ENCODE measurements around the gene OR13A1.
"Not testable (repeated sequence)": the region's sequence is repeated elsewhere in the genome, so short reads cannot be mapped to it uniquely, and the experiment has no call there.

OR13A1 gene, protein sequence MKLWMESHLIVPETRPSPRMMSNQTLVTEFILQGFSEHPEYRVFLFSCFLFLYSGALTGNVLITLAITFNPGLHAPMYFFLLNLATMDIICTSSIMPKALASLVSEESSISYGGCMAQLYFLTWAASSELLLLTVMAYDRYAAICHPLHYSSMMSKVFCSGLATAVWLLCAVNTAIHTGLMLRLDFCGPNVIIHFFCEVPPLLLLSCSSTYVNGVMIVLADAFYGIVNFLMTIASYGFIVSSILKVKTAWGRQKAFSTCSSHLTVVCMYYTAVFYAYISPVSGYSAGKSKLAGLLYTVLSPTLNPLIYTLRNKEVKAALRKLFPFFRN

DNA sequence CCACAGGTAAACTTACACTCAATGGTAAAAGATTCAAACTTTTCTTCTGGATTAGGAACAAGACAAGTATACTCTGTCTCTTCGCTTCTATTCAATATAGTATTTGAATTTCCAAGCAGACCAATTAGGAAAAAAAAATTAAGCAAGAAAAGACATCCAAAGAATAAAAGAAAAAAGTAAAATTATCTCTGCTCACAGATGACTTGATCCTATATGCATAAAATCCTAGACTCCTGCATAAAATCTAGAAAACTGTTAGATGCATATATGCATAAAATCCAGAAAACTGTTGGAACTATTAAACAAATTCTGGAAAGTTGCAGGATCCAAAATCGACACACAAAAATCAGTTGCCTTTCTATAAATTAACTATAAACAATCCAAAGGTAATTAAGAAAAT is at the start of gene OR13A1:
Gene OR13A1 (minus strand): TSS at position 101 of the 400 bp plus-strand sequence. CDS start 11,186 bp downstream, outside the sequence.
- no peak for DNase-seq

DNA sequence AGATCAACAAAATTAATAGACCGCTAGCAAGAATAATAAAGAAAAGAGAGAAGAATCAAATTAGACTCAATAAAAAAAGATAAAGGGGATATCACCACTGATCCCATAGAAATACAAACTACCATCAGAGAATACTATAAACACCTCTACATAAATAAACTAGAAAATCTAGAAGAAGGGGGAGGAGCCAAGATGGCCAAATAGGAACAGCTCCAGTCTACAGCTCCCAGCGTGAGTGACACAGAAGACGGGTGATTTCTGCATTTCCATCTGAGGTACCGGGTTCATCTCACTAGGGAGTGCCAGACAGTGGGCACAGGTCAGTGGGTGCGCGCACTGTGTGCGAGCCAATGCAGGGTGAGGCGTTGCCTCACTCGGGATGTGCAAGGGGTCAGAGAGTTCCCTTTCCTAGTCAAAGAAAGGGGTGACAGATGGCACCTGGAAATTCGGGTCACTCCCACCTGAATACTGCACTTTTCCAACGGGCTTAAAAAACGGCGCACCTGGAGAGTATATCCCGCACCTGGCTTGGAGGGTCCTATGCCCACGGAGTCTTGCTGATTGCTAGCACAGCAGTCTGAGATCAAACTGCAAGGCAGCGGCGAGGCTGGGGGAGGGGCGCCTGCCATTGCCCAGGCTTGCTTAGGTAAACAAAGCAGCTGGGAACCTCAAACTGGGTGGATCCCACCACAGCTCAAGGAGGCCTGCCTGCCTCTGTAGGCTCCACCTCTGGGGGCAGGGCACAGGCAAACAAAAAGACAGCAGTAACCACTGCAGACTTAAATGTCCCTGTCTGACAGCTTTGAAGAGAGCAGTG is 46.8 kb upstream of the OR13A1 start:
- not testable (repeated sequence) for DNase-seq

DNA sequence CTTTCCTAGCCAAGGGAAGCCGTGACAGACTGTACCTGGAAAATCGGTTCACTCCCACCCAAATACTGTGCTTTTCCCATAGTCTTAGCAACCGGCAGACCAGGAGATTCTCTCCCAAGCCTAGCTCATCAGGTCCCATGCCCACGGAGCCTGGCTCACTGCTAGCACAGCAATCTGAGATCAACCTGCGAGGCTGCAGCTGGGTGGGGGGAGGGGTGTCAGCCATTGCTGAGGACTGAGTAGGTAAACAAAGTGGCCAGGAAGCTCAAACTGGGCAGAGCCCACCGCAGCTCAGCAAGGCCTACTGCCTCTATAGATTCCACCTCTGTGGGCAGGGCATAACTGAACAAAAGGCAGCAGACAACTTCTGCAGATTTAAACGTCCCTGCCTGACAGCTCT is 43.6 kb upstream of the OR13A1 start:
- not testable (repeated sequence) for DNase-seq

DNA sequence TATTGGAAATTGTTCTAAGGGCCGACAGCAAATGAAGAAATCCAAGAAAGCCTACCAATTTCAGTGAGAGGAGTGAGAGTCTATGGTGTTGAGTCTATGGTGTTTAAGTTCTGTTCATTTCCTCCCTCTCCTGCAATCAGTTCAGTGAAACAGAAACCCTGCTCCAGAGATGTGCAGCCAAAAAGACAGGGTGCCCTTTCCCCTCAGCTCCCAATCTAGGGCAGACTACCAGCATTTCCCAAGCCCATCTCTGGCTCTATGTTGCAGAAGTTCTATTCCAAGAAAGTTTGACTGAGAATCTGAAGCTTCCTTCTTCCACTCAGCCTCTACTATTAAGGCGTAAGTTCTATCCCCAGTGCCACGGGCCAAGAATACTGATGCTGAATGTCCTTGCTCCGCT is 40.1 kb upstream of the OR13A1 start:
- DNase-seq, result no peak

DNA sequence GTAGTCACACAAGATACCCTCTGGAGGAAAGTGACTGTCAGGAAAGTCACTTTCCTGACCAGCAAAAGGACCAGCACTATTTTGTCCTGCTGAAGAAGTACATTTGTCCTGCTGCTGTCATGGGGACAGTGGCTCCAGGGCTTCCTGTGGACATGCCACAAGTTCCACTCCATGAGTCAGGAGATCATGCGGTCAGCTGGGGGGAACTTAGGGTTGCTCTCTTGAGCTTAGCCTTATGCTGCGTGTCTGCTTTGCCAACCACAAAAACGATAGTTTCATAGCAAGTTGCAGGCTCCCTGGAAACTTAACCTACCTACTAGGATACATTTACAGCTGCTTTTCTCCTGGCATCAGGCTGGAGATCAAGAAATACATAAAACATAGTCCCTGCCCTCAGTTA is 38.9 kb upstream of the OR13A1 start:
- no peak for DNase-seq

DNA sequence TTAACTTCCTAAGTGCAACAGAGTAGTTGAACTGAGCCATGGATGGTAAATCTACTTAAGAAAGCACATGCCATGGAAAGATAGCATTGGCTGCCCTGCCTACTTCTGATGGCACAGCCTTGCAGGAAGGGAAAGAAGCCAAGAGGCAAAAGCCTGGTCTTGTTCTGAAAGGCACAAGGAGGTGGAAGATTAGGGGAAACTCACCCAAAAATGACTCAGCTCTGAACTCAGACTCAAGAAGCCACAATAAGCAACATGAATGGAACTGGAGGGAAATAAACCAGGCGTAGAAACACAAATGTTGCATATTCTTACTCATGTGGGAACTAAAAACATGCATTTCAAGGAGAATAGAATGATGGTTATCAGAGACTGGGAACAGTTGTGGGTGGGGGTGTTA is 37.8 kb upstream of the OR13A1 start:
- no peak for DNase-seq

DNA sequence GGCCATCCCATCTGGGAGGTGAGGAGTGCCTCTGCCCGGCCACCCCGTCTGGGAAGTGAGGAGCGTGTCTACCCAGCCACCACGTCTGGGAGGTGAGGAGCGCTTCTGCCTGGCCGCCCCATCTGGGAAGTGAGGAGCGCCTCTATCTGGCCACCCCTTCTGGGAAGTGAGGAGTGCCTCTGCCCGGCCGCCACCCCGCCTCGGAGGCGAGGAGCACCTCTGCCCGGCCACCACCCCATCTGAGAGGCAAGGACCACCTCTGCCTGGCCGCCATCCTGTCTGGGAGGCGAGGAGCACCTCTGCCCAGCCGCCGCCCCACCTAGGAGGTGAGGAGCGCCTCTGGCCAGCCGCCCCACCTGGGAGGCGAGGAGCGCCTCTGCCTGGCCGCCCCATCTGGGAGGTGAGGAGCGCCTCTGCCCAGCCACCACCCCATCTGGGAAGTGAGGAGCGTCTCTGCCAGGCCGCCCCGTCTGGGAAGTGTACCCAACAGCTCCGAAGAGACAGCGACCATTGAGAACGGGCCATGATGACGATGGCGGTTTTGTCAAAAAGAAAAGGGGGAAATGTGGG is 32.9 kb upstream of the OR13A1 start:
- DNase-seq, result not testable (repeated sequence)

DNA sequence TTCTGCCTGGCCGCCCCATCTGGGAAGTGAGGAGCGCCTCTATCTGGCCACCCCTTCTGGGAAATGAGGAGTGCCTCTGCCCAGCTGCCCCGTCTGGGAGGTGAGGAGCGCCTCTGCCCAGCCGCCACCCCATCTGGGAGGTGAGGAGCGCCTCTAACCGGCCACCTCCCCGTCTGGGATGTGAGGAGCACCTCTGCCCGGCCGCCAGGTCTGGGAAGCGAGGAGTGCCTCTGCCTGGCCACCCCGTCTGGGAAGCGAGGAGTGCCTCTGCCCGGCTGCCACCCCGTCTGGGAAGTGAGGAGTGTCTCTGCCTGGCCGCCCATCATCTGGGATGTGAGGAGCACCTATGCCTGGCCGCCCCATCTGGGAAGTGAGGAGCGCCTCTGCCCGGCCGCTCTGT is 32.1 kb upstream of the OR13A1 start:
- DNase-seq, result not testable (repeated sequence)

DNA sequence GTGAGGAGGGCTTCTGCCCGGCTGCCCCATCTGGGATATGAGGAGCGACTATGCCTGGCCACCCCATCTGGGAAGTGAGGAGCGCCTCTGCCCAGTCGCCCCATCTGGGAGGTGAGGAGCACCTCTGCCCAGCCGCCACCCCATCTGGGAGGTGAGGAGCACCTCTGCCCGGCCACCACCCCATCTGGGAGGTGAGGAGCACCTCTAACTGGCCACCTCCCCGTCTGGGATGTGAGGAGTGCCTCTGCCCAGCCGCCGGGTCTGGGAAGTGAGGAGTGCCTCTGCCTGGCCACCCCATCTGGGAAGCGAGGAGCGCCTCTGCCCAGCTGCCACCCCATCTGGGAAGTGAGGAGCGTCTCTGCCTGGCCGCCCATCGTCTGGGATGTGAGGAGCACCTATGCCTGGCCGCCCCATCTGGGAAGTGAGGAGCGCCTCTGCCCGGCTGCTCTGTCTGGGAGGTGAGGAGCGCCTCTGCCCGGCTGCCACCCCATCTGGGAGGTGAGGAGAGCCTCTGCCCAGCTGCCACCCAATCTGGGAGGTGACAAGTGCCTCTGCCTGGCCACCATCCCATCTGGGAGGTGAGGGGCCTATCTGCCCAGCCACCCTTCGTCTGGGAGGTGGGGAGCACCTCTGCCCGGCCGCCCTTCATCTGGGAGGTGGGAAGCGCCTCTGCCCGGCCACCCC is 31.4 kb upstream of the OR13A1 start:
- not testable (repeated sequence) for DNase-seq

DNA sequence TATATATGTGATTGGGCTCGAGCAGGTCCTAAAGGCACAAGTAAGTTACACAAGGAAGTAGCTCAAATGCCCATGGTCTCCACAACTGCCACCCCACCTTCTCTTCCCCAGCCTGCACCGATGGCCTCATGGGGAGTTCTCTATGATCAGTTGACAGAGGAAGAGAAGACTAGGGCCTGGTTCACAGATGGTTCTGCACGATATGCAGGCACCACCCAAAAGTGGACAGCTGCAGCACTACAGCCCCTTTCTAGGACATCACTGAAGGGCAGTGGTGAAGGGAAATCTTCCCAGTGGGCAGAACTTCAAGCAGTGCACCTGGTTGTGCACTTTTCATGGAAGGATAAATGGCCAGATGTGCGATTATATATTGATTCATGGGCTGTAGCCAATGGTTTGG is 25.0 kb upstream of the OR13A1 start:
- not testable (repeated sequence) for DNase-seq

DNA sequence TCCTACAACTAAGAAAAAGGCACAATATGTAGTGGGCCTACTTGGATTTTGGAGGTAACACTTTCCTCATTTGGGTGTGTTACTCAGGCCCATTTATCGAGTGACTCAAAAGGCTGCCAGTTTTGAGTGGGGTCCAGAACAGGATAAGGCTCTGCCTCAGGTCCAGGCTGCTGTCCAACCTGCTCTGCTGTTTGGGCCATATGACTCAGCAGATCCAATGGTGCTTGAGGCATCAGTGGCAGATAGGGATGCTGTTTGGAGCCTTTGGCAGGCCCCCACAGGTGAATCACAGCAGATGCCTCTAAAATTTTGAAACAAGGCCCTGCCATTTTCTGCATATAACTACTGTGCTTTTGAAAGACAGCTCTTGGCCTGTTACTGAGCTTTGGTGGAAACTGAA is 24.5 kb upstream of the OR13A1 start:
- no peak for DNase-seq

DNA sequence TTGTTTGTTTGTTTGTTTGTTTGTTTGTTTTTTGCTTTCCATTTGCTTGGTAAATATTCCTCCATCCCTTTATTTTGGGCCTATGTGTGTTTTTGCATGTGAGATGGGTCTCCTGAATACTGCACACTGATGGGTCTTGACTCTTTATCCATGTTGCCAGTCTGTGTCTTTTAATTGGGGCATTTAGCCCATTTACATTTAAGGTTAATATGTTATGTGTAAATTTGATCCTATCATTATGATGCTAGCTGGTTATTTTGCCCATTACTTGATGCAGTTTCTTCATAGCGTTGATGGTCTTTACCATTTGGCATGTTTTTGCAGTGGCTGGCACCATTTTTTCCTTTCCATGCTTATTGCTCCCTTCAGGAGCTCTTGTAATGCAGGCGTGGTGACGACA is 16.4 kb upstream of the OR13A1 start:
- DNase-seq, result not testable (repeated sequence)

DNA sequence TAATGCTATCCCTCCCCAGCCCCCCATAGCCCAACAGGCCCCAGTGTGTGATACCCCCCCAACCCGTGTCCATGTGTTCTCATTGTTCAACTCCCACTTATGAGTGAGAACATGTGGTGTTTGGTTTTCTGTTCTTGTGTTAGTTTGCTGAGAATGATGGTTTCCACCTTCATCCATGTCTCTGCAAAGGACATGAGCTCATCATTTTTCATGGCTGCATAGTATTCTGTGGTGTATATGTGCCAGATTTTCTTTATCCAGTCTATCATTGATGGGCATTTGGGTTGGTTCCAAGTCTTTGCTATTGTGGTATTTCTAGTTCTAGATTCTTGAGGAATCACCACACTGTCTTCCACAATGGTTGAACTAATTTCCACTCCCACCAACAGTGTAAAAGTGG is 11.5 kb upstream of the OR13A1 start:
- DNase-seq, result not testable (repeated sequence)

DNA sequence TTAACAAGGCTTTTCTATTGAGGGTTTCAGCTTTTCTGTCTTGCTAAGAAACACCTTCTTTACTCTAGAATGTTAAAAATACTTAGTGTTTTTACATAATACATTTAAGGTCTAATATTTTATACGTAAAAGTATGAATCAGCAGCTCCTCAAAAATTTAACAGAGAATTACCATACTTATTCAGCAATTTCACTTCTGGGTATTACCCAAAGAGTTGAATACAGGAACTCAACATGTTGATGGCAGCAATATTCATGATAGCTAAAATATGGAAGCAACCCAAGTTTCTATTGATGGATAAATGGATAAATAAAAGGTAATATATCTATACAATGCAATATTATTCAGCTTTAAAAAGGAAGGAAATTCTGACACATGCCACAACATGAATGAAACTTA is 9.7 kb upstream of the OR13A1 start:
- no peak for DNase-seq

DNA sequence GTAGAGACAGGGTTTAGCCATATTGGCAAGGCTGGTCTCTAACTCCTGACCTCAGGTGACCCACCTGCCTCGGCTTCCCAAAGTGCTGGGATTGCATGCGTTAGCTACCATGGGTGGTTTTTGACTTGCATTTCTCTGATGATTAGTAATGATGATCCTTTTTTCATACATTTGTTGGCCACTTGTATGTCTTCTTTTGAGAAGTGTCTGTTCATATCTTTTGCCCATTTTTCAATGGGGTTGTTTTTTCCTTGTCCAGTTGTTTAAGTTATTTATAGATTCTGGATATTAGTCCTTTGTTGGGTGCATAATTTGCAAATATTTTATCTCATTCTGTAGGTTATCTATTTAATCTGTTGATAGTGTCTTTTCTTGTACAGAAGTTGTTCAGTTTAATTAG is 4.3 kb upstream of the OR13A1 start:
- DNase-seq, result no peak

DNA sequence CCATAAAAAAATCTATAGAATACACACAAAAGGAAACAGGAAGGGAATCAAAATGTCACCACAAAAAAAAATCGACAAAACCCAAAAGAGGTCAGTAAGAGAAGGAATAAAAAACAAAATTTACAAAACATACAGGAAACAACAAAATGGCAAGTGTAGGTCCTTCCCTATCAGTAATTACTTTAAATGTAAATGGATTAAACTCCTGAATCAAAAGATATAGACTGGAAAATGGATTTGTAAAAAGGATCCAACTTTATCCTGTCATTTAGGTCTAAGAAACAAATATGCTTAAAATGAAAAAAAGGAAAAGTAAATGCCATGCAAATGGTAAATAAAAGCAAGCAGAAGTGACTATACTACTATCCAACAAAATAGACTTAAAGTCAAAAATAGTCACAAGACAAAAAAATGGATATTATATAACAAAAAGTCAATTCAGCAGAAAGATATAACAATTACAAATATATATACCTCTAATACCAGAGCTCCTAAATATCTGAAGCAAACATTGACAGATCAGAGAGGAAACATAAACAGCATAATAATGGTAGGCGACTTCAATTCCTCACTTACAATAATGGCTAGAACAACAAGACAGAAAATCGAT is 2.0 kb downstream of the OR13A1 start:
- no peak for DNase-seq

DNA sequence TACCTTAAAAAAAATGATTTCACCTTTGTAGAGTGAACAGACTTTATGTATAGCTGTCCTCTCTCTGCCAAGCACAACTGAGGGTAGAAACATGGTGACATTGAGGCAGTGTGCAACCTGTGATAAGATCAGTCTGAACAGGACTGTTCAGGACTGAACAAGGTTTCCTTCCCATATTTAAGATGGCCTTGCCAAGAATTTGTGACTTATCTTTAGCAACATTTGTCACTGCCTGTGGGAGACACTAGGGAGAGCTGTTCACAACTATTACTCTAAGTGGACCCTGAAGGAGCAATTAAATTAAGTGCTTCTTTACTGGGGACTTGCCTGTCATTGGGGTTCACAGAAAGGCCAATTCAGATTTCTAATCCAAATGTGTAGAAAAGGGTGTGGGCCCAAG is 6.7 kb downstream of the OR13A1 start:
- DNase-seq, result no peak

DNA sequence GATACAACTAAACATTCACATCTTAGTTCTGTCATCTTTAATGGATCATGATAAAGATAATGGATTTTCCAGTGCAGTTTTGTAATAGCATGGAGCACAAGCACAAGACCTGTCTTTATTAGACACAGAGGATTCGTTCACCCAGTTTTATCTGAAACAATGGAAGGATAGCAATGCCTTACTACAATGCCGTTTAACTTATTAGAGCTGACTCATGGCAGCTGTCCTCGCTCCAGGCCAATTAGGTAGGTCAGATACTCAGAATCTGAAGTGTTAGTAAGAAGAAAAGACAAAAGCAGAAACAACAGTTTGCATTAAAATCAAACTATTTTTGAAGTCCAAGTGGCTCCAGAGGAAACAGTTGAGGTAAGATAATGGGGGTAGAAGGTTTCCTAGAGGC is 12.8 kb downstream of the OR13A1 start:
- no peak for DNase-seq

DNA sequence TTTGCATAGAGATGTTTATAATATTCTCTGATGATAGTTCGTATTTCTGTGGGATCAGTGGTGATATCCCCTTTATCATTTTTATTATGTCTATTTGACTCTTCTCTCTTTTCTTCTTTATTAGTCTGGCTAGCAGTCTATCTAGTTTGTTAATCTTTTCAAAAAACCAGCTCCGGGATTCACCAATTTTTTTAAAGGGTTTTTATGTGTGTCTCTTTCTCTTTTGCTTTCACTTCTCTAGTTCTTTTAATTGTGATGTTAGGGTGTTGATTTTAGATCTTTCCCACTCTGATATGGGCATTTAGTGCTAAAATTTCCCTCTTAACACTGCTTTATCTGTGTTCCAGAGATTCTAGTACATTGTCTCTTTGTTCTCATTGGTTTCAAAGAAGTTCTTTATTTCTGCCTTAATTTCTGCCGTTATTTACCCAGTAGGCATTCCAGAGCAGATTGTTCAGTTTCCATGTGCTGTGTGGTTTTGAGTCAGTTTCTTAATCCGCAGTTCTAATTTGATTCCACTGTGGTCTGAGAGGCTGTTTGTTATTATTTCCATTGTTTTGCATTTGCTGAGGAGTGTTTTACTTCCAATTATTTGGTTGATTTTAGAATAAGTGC is 17.0 kb downstream of the OR13A1 start:
- DNase-seq, result not testable (repeated sequence)

DNA sequence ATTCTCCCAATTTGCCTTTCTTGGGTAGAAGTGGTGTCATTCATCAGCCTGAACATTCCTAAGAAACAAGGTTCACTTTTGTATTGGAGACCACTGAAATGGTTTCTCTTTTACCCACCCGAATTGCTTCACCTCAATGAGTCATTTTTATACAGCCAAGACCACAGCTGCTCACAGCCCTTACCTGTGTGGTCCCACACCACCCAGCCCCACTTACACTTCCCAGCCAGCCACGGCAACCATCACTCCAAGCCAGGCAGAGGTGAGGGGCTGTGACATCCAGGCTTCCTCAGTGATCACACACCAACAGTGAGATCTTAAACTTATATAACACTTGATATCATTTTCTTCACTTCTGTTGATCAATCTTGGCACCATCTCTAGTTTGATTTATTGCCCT is 20.7 kb downstream of the OR13A1 start:
- DNase-seq, result no peak

DNA sequence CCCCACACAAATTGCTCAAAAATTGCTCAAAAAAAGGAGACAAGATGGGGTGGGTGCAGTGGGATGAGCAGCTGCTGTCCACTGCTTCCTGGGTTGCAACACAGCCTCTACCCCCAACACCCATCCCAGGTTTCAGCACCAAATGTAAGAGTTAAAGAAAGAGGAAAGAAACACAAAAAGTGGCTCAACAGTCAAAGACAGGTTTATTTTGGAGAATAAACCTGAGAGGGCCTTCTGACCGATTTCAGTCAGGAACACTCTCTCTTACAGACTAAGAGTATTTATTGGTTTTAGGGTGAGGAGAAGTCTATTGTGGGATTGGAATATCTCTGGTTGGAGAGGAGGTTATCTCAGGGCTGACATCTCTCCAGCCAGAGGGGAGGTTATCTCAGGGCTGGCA is 28.4 kb downstream of the OR13A1 start:
- no peak for DNase-seq

DNA sequence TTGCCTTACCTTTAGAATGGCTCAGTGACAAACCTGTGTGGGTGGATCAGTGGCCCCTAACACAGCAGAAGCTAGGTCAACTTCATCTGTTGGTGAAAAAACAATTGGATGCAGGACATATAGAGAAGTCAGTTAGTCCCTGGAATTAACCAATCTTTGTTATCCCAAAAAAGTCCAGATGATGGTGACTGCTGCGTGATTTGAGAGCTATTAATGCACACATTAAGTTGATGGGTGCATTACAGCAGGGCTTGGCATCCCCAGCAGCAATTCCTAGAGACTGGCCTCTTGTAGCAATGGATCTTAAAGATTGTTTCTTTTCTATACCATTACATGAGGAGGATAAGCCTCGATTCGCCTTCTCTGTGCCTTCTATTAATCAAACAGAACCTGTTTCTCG is 33.3 kb downstream of the OR13A1 start:
- DNase-seq, result no peak
